HG02938 (cell line): ENCODE data around the gene ARL6IP1.
"Not testable (repeated sequence)": the region's sequence is repeated elsewhere in the genome, so short reads cannot be mapped to it uniquely, and the experiment has no call there.

Experiments
- ATAC-seq: cut with Tn5 transposase; IDR thresholded peaks from one replicate; pipeline ENCODE4 v1.9.1; 2021; ENCODE audit warnings: mild to moderate bottlenecking, moderate library complexity; ENCODE audit not compliant: unreplicated experiment

The ARL6IP1 gene

DNA sequence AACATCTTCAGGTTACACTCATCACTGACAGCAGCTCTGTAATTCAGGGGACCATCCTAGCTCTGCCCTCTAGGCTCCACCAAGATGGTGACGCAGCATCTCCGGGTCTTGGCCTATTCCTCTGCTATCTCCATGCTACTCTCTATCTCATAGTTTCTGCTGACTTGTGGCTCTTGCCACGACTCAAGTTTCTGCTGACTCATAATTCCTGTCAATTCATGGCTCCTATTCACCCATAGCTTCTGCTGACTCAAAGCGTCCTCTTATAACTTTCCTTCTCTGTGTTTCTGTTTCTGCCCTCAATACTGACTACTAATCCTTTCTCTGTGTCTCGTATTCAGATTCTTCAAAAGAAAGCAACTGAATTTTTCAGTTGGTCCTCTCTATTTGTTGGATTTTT lies 38.6 kb downstream of the ARL6IP1 start:
- peak; percentile 58 for ATAC-seq

- not testable (repeated sequence) for ATAC-seq
Observed at GRCh38 chr16:18759598-18760520, 41.5 kb downstream of the ARL6IP1 start.

DNA sequence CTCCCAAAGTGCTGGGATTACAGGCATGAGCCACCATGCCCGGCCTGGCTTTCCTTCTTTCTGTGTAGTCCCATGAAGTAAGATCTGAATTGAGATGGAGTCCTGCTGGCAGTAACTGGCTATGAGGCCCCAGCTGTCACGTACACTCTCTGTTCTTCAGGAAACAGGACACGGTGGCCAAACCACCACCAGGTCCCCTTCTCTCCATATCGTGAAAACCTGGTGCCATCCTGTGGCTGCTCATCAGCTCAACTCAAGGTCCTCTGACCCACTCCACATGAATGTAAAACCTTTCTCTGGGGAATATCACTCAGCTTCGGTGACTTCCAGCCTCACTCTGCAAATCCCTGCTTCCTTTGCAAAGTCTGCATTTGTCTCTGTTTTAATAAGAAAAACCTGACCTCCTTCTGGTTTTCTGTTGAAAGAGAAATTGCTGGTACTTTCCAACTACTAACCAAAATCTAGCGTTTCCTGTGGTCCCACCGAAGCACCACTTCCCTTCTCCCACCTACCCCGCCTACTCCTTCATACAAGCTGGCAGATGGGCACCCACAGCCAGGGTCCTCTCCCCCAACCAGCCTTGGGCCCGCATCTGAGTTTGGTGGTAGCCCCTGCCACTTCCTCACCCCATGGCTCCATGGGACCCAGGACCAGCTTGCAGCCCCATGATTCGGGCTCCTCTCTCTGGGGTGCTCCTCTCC lies 43.2 kb downstream of the ARL6IP1 start:
- not testable (repeated sequence) for ATAC-seq

DNA sequence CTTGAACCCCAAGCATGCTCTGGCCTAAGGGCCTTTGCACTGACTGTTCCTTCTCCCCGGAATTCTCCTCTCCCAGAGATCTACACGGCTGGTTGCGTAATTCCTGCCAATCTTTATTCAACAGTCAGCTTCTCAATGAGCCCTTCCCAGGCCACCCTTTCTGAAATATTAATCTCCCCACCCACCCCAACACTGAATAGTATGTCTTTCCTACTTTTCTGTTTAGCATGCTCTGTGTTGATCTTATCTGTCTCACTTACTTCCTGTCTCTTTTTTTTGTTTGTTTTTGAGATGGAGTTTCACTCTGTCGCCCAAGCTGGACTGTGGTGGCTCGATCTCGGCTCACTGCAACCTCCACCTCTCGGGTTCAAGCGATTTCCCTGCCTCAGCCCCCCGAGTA lies 44.7 kb downstream of the ARL6IP1 start:
- not testable (repeated sequence) for ATAC-seq

DNA sequence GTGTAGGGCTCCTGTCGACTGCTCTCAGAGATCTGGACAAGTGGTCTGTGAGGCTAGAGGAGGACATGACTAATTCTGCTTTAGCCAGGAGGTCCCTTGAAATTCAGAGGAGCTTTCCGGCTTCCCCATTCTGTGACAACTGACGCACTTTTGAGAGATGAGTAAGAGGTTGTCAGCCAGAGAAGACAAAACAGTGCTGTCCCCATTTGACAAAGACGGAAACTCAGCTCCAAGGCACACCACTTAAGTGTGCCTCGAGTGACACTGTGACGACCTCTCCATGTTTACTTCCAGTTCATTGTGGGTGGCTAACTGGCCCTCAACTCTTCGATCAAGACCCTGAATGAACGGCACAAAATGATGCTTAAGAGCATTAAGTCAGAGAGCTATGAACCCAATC lies 58.5 kb downstream of the ARL6IP1 start:
- ATAC-seq, result not testable (repeated sequence)
